Endothelial cell of umbilical vein (primary cell): ENCODE results near the gene TNFRSF21. TPM values are rescaled to one million over a fixed set of nuclear protein-coding genes. Genes with fewer than 3 reads are reported as not detected.

Source experiments
- BruUV-seq: library from RNA; stranded (reverse); fragments of 400-500 nt; replicated peaks from 2 replicates; lab custom pipeline; 2021; lab: Mats Ljungman, UMichigan
- CTCF ChIA-PET: fragments of 300-600, 350-600 bp; sonication (Branson Sonifier 250); formaldehyde crosslinking; loops from one replicate; lab custom pipeline; 2021; ENCODE audit warnings: antibody characterized with exemption, inconsistent platforms; lab: Charles Lee
- POLR2A ChIA-PET: fragments of 300-600, 350-600 bp; sonication (Branson Sonifier 250); formaldehyde crosslinking; loops from one replicate; lab custom pipeline; 2021; ENCODE audit warnings: antibody characterized with exemption, inconsistent platforms; lab: Charles Lee
- DNase-seq: peaks from one replicate; pipeline ENCODE4 v3.0.0-alpha.2; 2011; ENCODE audit warnings: low read depth, low spot score
- FAIRE-seq: peaks from 2 replicates; lab custom pipeline; 2011; peaks lifted over from hg19 to GRCh38; lab: Jason Lieb, UNC
- H2AFZ ChIP-seq: 2 replicates; pipeline ENCODE4 v1.6.0; 2012; ENCODE audit warnings: low read depth, low read length, control low read depth, inconsistent platforms
- H3K27ac ChIP-seq: 2 replicates; pipeline ENCODE4 v1.5.1; 2011; ENCODE audit warnings: low read depth, mild to moderate bottlenecking, control low read depth, low read length, moderate library complexity; ENCODE audit not compliant: insufficient read depth
- H3K27me3 ChIP-seq, 2 experiments: 2 replicates each; pipeline versions ENCODE4 v1.6.0 to v1.6.1; 2011; ENCODE audit warnings: low read length in 2 of 2, mixed read lengths in 1 of 2; ENCODE audit not compliant: control insufficient read depth in 2 of 2, insufficient read depth in 2 of 2
- H3K36me3 ChIP-seq, 2 experiments: 2 replicates in 1 of 2; 3 replicates in 1 of 2; pipeline ENCODE4 v1.5.1; 2011; ENCODE audit warnings: low read length in 2 of 2, mild to moderate bottlenecking in 1 of 2, moderate library complexity in 1 of 2; ENCODE audit not compliant: control insufficient read depth in 2 of 2, insufficient read depth in 2 of 2; ENCODE audit errors: extremely low read depth in 1 of 2
- H3K4me1 ChIP-seq: 3 replicates; pipeline ENCODE4 v1.5.1; 2011; ENCODE audit warnings: mild to moderate bottlenecking, low read length; ENCODE audit not compliant: control insufficient read depth, insufficient read depth; ENCODE audit errors: extremely low read depth
- H3K4me2 ChIP-seq: 2 replicates; pipeline ENCODE4 v1.6.1; 2011; ENCODE audit warnings: low read length, control low read depth, mixed read lengths; ENCODE audit not compliant: insufficient read depth
- H3K4me3 ChIP-seq, 3 experiments: fragments of 200-600 bp in 1 of 3; sonication (generic), shearing (Covaris generic) in 1 of 3; replicated peaks in 1 of 3; 2 replicates each; pipeline ENCODE4 v1.5.1; 2011 to 2016; ENCODE audit warnings: control low read depth in 3 of 3, low read length in 3 of 3, mild to moderate bottlenecking in 2 of 3, inconsistent platforms in 1 of 3, low read depth in 1 of 3, moderate library complexity in 1 of 3; ENCODE audit not compliant: insufficient read depth in 1 of 3
- H3K79me2 ChIP-seq: 2 replicates; pipeline ENCODE4 v1.6.0; 2012; ENCODE audit warnings: low read length, inconsistent platforms; ENCODE audit not compliant: control insufficient read depth, insufficient read depth
- H3K9ac ChIP-seq: replicated peaks from 2 replicates; pipeline ENCODE3; 2011; ENCODE audit warnings: low read length, control low read depth; ENCODE audit not compliant: insufficient read depth; ENCODE audit errors: extremely low read depth
- H3K9me1 ChIP-seq: replicated peaks from 3 replicates; pipeline ENCODE4 v1.6.0; 2011; ENCODE audit warnings: mild to moderate bottlenecking, low read length; ENCODE audit not compliant: control insufficient read depth, insufficient read depth; ENCODE audit errors: extremely low read depth
- H3K9me3 ChIP-seq: replicated peaks from 2 replicates; pipeline ENCODE4 v1.5.1; 2012; ENCODE audit warnings: low read length, inconsistent platforms; ENCODE audit not compliant: control insufficient read depth, insufficient read depth
- H4K20me1 ChIP-seq: replicated peaks from 2 replicates; pipeline ENCODE3; 2011; ENCODE audit warnings: mild to moderate bottlenecking, low read length; ENCODE audit not compliant: control insufficient read depth, insufficient read depth; ENCODE audit errors: extremely low read depth
- CTCF ChIP-seq, 2 donors: IDR thresholded peaks; 1 replicate in 1 of 2; 2 replicates in 1 of 2; pipeline ENCODE4 v1.5.1; 2011; ENCODE audit warnings: low read length in 2 of 2, mild to moderate bottlenecking in 2 of 2, moderate library complexity in 2 of 2, control low read depth in 1 of 2, inconsistent platforms in 1 of 2, low read depth in 1 of 2; ENCODE audit not compliant: insufficient read depth in 1 of 2; ENCODE audit errors: extremely low read depth in 1 of 2
- EZH2 ChIP-seq: IDR thresholded peaks from 2 replicates; pipeline ENCODE4 v1.6.1; 2012; ENCODE audit warnings: borderline replicate concordance, low read depth, mild to moderate bottlenecking, moderate library complexity, low read length, inconsistent platforms; ENCODE audit not compliant: severe bottlenecking
- FOS ChIP-seq: IDR thresholded peaks from 2 replicates; pipeline ENCODE4 v1.6.1; 2011; ENCODE audit warnings: mild to moderate bottlenecking, low read length, moderate library complexity, borderline replicate concordance; ENCODE audit not compliant: insufficient read depth
- GATA2 ChIP-seq: IDR thresholded peaks from 2 replicates; pipeline ENCODE4 v1.7.0; 2011; ENCODE audit warnings: low read depth, mild to moderate bottlenecking, moderate library complexity, mixed read lengths, low read length; ENCODE audit not compliant: insufficient read length, insufficient read depth
- JUN ChIP-seq: IDR thresholded peaks from 2 replicates; pipeline ENCODE4 v1.6.1; 2011; ENCODE audit warnings: borderline replicate concordance, low read depth; ENCODE audit not compliant: insufficient read length, insufficient read depth
- MAX ChIP-seq: IDR thresholded peaks from 2 replicates; pipeline ENCODE4 v1.6.1; 2011; ENCODE audit not compliant: insufficient read depth, insufficient read length
- MYC ChIP-seq: IDR thresholded peaks from one replicate; pipeline ENCODE4 v1.6.1; 2011; ENCODE audit warnings: mild to moderate bottlenecking, low read depth, low read length
- POLR2A ChIP-seq: IDR thresholded peaks from 2 replicates; pipeline ENCODE4 v1.6.1; 2012; ENCODE audit warnings: low read depth, mild to moderate bottlenecking, control low read depth, low read length
- POLR2AphosphoS5 ChIP-seq: IDR thresholded peaks from 2 replicates; pipeline ENCODE4 v1.6.1; 2012; ENCODE audit warnings: low read depth, mild to moderate bottlenecking, control low read depth, low read length, moderate library complexity; ENCODE audit not compliant: insufficient read depth
- dilution Hi-C: fragments of 300-500 bp; cut with MboI; formaldehyde crosslinking; loops from one replicate; pipeline ENCODE4 v1.15.0; 2019; ENCODE audit warnings: low sequenced_read_pairs; ENCODE audit not compliant: extremely low pct_ligation_motif_present
- intact Hi-C: fragments of 100-400 bp; cut with micrococcal nuclease; formaldehyde crosslinking; loops from one replicate; pipeline ENCODE4 v1.10.0; 2022
- polyA plus RNA-seq, 4 experiments: library from polyadenylated mRNA; depleted of rRNA in 3 of 4; stranded (reverse) in 3 of 4; unstranded in 1 of 4; fragments of >200 nt; gene quantifications; 2 replicates each; pipeline versions ENCODE4 v1.2.1 to v1.2.3, GENCODE V29; 2011 to 2012; ENCODE audit warnings: missing spikeins in 1 of 4
- total RNA-seq: library from RNA; stranded (reverse); gene quantifications from 2 replicates; pipeline ENCODE4 v1.2.3, GENCODE V29; 2021

The TNFRSF21 gene
- total and polyA plus RNA-seq, 2 donors (not counting 3 experiments of a cell fraction or from before 2014, with no cell fraction given) = 26.0 to 40.6 TPM

DNA sequence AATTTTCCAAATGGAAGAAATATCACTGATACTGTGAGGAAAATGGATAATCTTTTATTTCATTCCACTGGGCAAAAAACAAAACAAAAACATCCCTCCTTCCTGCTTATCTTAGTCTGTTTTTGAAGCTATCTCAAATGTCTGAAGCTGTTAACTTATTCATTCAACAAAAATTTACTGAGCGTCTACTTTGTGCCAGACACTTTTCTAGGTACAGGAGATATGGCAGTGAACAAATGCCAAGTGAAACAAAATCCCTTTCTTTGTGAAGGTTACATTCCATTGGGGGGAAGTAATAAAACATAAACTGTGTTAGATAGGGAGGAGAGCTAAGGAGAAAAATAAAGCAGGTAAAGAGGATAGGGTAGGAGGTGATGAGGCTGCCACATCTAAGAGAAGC lies 47.5 kb downstream of the TNFRSF21 start:
- POLR2A ChIA-PET = no interaction called here
- peaks cover 48% of the 10 kb centered on the region for H3K4me1 ChIP-seq
- DNase-seq (peak; percentile 50), FAIRE-seq (no peak)
- no TSS peak for BruUV-seq
- no peak overlapping the region for H2AFZ ChIP-seq
- dilution Hi-C loops = no loop called here
- H3K36me3 ChIP-seq = no peaks in the 10 kb centered on the region
- no peak overlapping the region for H3K27ac ChIP-seq
- no peaks in the 10 kb centered on the region for H3K9me1 ChIP-seq
- TF ChIP-seq CTCF (IDR thresholded peaks at IDR 0.05; ENCODE audit: extremely low read depth in 1 of 2, insufficient read depth in 1 of 2, low read depth in 1 of 2, low read length in 2 of 2) (no peak), FOS (no peak), POLR2AphosphoS5 (no peak), MAX (no peak)
- H3K79me2 ChIP-seq = no peaks in the 10 kb centered on the region
- H3K4me2 ChIP-seq = peak overlapping the region; percentile 57
- H3K9me3 ChIP-seq = no peaks in the 10 kb centered on the region
- no peaks in the 10 kb centered on the region for H4K20me1 ChIP-seq
- no peak overlapping the region for H3K4me3 ChIP-seq
- CTCF ChIA-PET = interaction anchor here (1.1 to 2.4 kb wide), 4 partner anchors 9 to 166 kb away, joined by 3 to 9 read pairs (median 4); no protein-coding TSS in a partner anchor
- no peak overlapping the region for H3K9ac ChIP-seq
- intact Hi-C loops = loop anchor here (10.0 kb wide), 1 partner anchor 1217 kb away; no protein-coding TSS in a partner anchor
- H3K27me3 ChIP-seq = no peaks in the 10 kb centered on the region

DNA sequence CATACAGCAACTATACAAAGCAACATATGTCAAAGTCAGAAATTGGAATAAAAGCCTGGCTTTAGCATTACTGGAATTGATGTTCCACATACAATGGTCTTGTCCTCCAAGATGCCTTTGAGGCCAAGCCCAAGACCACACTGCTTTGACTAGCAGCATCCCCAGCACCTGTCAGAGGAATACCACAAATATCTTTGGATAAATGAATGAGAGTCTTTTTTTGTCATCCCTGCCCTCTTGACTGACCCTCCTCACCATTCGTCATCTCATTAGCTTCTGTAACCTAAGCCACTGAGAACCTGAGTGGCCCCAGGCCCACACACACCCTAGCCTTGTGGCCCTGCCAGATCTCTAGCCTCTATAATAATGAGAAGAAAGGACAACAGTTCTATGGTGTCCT lies 48.5 kb downstream of the TNFRSF21 start:
- Histone ChIP-seq H3K27ac (no peak overlapping the region), H3K4me2 (no peak overlapping the region), H3K9me3 (no peaks in the 10 kb centered on the region), H2AFZ (no peak overlapping the region), H3K9ac (no peak overlapping the region), H3K36me3 (no peaks in the 10 kb centered on the region), H3K4me3 (no peak overlapping the region), H3K27me3 (no peaks in the 10 kb centered on the region), H3K4me1 (peaks cover 48% of the 10 kb centered on the region), H3K79me2 (no peaks in the 10 kb centered on the region), H4K20me1 (no peaks in the 10 kb centered on the region), H3K9me1 (no peaks in the 10 kb centered on the region)
- ChIA-PET CTCF (interaction anchor here (1.1 to 2.4 kb wide), 3 partner anchors 9 to 54 kb away, joined by 3 to 9 read pairs (median 4); no protein-coding TSS in a partner anchor), POLR2A (no interaction called here)
- dilution Hi-C loops (no loop called here), intact Hi-C loops (loop anchor here (10.0 kb wide), 1 partner anchor 1216 kb away; no protein-coding TSS in a partner anchor)
- no TSS peak for BruUV-seq
- TF ChIP-seq POLR2AphosphoS5 (no peak), EZH2 (no peak), CTCF (IDR thresholded peaks at IDR 0.05; ENCODE audit: extremely low read depth in 1 of 2, insufficient read depth in 1 of 2, low read depth in 1 of 2, low read length in 2 of 2) (no peak), MYC (no peak), POLR2A (no peak), GATA2 (no peak), FOS (no peak), MAX (no peak), JUN (no peak)
- no peak for FAIRE-seq
- DNase-seq = no peak
